OCI-LY7 (cell line): ENCODE data around the gene MPRIP.

Experiments
- CTCF ChIP-seq: fragments of 200-600 bp; sonication (generic); conservative IDR thresholded peaks from 2 replicates; pipeline ENCODE4 v1.5.1; 2014; ENCODE audit warnings: mild to moderate bottlenecking, antibody characterized with exemption, low read length, moderate library complexity, mixed read lengths
- EZH2phosphoT487 ChIP-seq: fragments of 200-600 bp; sonication (generic); IDR thresholded peaks from 2 replicates; pipeline ENCODE4 v1.6.1; 2018; ENCODE audit warnings: low read depth, borderline replicate concordance, mild to moderate bottlenecking, mixed run types, antibody characterized with exemption, low read length, moderate library complexity, mixed read lengths

- no peak for TF ChIP-seq CTCF
- TF ChIP-seq EZH2phosphoT487, result no peak
These were observed 99.0 kb downstream of the MPRIP start for GRCh38 chr17:17141279-17141678.
